HG02763 (cell line): ENCODE data around the gene PRKAG1.

Source experiments
- ATAC-seq: cut with Tn5 transposase; IDR thresholded peaks from one replicate; pipeline ENCODE4 v1.9.1; 2021; ENCODE audit warnings: mild to moderate bottlenecking, moderate library complexity; ENCODE audit not compliant: unreplicated experiment

Gene PRKAG1

DNA sequence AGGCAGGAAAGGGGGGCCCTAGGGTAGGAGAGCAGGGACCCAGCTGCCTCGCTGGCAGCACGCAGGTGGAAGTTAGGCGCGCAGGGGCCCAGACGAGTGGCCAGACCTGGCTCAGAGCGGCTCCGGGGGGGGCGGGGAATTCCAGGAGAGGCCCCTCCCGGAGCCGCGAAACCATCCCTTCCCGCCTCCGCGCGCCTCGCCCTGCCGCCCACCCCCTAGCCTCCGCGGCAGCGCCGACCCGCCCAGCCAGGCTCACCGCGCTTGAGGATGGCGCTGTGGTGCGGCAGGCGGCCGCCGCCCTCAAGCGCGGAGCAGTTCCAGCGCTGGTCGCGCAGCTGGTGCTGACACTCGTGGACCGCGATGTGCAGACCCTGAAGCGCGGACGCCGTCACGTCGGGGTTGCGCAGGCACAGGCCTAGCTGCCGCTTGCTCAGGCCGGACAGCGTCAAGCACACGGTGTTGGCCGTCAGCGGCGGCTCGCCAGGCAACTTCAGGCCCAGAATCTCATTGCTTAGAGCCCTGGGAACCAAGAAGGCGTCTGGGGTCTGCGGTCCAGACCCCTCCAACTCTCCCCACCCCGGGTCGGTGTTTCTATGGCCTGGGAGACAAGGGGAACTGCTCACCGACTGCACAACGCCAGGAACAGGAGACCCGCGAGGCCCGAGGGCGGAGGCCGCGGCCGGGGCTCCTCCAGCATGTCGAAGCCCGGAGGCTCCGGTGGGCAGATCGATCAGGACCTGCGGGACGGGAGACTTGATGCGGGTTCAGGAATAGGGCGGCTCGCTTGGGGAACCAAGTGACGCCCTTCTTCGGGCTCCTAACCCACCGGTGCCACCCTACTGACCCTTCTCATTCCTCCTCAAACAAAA lies 48.5 kb downstream of the PRKAG1 start:
- ATAC-seq = no peak

DNA sequence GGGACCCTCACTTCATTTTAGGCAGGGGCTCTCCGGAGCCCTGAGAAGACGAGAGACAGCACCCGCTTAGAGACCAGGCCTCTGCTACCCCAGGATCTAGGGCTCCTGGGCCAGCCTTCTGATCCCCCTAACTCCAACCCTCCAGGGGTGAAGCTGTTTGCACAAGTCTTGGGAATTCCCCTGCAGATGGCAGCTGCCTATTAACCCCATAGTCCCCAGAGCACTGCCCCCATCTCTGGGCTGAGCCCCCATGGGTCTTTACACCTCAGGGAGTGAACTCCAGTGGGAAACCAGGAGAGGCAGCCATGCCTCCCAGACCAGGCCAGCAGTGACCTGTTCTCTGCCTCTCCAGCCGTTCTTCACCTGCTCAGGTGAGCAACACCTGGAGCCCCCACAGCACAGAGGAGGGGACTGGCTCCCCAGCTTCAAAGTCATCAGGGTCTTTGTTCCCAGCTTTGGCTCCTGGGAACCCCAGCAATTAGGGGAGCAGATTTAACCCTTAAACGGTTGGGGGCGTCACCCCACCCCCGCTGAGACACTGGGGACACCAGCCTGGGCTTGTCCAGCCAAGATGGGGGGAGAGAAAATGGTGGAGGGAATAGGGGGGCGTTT lies 49.3 kb downstream of the PRKAG1 start:
- ATAC-seq = no peak

DNA sequence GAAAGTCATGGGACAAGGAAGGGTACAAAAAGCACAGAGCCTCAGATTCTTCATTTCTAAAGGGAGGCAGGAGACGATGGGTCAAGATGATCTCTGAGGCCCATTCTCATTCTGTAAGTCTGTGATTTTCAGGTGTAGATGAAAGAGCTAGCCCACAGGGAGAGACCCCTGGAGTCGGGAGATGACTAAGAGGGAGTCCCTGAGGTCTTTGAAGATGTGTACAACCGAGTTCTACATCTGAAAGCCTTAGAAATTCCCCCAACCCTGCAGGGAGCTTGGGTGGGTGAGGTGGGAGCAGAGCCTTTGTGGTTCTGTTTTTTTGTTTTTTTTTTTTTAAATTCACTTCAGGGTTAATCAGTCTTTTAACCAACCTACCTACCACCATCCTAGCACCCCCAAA lies 50.1 kb downstream of the PRKAG1 start:
- ATAC-seq = no peak

DNA sequence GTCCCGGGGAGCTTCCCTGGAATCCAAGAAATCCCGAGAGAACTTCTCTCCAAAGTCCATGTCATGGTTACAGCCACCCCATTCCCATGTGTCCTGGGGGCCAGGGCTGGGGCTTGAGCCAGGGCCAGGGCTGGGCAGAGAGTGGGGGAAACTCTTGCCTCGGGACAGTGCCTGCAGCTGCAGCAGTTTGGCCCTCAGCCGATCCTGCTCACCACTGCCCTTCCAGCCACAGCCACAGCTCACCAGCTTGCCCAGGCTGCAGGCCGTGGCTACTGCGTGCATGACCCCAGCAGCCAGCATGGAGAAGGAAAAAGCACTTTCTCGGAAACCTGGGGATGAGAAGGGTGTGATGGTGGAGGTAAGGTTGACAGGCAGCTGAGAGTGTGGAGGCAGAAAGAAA lies 50.6 kb downstream of the PRKAG1 start:
- no peak for ATAC-seq

DNA sequence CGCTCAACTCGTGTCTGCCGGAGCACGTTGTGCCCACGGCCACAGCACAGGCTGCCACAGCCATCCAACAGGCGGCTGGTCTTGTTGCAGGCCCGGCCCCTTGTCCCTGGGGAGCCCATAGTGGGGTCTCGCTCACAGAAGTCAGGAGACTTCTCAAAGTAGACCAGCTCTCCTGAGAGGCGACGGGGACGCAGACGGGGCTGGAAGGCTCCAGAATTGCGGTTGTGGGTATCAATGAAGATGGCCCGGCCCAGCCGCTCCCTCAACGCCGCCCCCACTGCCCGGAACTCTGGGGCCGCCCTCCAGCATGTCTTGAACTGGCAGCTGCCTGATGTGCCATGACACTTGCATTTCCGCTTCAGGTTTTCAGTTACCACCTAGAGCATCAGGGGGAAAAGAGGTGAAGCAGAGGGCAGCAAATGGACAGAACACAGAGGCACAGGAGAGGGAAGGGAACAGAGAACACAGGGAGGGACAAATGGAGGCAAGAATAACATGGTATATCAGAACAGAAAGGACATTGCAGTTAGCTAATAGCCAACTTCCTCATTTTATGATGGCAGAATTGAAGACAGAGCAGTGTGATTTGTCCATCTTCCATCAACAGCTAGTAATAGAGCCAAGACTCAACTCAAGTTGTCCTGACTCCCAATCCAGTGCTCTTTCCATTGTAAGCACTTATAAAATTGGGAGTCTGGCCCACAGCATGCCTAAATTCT lies 52.2 kb downstream of the PRKAG1 start:
- ATAC-seq = no peak

DNA sequence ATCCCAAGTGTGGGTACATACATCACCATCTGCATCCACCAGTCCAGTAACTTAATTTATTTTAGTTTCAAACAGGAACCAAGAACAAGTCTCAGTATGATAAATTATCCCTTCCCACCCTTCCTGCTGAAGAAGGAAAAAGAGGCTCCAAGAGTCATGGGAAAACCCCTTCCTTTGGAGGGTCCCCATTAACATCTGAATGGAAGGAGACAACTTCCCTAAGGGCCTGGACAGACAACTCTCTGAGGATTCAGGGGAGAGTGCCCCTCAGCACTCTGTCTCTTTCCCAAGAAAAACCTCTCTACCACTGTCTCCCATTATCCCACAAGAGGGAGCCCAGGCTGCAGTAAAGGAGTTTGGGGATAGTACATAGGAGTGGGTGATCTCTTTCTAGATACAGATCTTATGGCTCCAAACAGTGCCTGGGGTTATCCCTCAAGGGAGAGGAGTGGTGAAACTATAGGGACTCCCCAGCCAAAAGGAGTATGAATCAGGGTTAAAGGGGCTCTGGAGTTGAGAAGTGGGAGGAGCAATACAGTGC lies 53.2 kb downstream of the PRKAG1 start:
- ATAC-seq = no peak

DNA sequence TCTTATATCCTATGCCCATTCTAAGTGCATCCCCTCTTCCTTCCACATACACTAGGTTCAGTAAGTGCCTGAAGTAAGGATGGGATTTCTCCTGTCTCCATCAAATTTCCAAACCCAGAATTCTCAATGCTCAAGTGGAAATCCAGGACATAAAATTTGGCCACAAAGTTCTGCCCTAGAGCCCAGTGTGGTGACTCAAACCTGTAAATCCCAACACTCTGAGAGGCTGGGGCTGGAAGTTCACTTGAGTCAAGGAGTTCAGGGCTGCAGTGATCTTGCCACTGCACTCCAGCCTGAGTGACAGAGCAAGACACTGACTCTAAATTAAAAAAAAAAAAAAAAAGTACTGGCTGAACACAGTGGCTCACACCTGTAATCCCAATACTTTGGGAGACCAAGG lies 56.8 kb downstream of the PRKAG1 start:
- no peak for ATAC-seq

DNA sequence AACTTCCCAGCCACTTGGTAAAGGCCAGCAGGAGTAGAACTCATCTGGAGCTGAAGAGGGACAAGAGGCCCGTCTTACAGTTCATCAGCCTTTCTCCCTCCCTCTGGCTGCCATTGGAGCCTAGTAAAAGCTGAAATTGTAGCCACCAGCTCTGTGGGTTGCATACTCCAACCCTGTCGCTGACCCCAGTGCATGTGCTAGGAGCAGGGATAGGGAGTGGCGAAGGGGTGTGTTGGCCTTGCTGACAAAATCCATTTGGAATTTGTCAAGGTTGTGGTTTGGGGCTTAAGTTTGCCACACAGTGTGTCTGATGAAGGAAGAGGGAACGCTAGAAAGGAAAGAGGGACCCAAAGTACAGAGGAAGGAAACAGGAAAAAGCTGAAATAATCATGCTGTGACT lies 57.2 kb downstream of the PRKAG1 start:
- ATAC-seq = no peak

DNA sequence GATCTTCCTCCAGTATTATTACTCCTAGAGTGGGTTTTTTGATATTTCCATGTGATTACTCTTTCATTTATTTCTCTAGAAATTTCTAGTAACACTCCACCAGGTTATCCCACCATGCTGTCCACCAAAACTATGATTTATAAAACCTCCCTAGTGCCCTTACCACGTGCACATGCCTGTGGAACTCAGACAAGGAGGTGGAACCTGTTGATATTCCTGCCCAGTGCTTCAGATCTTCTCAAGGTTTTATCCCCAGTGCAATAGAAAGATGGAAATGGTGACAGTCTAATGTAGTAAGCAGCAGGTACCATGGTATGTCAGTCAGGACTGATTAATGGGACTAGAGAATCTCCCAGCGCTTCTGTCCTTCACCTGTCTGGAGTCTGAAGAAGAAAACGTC lies 57.7 kb downstream of the PRKAG1 start:
- ATAC-seq = no peak

DNA sequence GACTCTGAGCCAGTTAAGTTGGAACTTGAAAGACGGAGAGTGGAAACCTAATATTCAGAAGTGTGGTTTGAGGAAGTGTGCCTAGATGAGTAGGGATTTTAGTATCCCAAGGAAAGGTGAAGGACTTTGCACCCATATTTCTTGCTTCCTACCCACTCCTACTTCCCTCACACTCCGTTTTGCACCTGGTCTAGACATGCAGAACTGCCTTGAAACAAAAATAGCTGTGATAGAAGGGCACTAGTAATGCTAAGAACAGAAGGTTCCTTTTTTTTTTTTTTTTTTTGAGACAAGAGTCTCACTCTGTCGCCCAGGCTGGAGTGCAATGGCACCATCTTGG lies 60.6 kb downstream of the PRKAG1 start:
- ATAC-seq = no peak

DNA sequence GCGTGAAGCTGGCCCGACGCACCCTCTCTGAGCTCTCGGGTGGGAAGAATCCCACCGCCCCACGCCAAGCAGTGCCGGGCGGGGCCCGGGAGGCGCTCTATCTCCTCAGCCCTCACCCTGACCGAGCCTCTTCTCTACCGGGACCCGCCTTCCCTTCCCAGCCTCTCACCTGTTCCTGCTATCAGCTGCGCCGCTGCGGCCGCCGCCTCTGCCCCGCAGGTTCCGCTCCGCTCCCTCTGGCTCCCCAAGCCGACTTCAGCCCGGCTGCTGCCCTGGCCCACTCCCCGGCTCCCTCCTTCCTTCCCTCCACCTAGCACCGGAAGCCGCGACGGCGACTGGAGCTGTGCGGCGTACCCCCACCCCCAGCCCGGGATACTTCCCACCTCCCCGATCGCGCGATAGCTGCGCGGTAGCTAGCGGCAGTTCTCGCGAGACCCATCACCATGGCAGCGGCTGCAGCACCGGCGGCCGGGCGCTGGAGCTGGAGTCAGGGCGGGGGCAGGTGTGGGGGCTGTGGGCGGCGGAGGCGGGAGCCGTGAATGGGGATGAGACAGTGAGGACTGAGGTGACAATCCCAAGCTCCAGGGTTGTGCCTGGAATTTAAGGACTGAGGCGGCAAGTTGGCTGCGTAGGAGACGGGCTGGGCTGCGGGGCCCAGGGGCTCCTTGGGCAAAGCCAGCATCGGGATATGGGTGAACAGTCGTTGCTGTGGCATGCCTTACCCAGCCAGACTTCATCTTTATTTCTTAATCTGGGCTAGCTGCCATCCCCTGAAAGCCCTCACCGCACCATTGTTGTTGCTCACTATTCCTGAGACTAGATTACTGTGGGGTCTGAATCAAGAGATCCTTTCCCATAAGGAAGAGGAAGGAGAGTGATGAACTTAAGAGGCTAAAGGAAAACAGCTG lies 61.2 kb downstream of the PRKAG1 start, which contains the start of gene ARF3:
TSS of gene ARF3 (minus strand) at position 347 of the 908 bp plus-strand sequence. CDS start 16,392 bp downstream, outside the sequence.
- peak; percentile 88 for ATAC-seq

DNA sequence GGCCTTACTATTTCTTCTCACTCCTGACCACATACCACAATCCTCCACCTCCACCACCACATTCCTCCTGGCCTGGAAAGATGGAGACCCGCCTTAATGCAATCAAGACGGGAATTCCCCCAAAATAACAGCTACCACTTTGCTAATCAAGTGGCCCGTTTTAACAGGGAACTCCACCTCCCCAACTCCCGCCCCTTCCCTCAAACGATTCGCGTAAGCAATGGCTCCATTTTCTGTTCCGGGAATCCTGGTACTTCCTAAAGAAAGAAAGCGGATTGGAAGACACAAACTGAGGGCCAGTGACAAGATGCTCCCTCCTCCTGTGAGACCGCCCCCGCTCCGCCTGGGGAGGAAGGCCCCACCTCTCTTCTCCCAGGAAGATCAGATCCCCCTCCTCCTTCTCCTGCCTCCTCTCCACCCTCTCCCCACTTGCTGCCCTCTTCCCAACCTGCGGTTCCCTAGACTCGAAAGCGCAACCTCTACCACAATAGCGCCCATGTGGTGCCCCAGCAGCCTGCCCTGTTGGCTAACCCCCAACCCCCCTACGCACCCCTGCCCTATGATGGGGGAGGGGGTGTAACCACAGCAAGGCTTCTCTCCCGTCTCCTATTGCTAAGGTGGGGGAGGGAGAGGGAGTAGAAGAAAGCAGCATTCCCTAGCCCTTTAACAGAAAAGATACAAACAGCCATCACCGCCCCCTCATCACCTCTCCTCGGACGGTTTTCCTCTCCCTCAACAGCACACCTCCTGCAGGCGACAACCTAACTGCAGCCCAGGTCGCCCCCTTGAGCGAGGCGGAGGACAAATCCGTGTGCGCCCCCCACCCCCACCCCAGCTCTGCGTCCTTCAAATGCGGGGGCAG lies 62.1 kb downstream of the PRKAG1 start:
- no peak for ATAC-seq

DNA sequence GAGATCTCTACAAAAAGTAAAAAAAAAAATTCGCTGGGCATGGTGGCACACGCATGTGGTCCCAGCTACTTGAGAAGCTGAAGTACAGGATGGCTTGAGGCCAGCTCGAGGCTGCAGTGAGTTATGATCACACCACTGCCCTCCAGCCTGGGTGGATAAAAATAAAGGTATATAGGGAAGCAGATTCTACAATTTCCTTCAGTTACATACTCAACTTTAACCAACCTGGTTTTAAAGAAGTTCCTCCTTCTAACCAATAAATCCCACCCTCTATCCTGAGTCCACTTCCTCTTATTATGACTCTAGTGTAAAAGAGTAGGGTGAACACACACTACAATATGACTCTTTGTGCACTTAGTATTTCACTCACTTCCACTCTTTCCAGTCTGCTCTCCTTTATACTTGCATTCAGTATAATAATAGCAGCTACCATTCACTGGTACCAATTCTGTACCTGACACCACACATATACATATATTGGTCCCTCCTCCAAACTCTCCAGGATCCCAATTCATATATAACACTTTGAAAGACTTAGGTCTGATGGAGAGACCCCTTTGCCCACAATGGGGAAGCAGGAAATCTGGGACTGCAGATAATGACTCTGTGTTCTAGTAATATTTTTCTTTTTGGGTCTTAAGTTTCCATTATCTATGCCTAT lies 63.6 kb downstream of the PRKAG1 start:
- ATAC-seq = no peak

DNA sequence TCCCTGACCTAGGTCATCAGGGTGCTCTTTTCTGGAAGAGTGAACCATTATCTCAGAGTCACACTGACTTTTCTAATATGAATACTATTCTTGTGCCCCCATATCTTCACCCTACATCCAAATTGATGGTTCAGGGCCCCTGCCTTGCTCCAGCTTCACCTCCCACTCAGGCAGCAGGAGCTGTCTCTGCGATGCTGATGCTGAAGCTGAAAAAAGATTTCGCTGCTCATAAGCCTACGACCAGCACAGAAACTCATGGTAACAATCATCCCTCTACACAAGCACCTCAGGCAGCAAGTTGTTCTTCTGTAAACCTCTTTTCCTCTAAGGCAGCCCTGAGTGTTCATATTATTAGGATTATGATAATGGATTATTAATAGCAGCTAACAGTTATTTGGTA lies 64.5 kb downstream of the PRKAG1 start:
- ATAC-seq = no peak

DNA sequence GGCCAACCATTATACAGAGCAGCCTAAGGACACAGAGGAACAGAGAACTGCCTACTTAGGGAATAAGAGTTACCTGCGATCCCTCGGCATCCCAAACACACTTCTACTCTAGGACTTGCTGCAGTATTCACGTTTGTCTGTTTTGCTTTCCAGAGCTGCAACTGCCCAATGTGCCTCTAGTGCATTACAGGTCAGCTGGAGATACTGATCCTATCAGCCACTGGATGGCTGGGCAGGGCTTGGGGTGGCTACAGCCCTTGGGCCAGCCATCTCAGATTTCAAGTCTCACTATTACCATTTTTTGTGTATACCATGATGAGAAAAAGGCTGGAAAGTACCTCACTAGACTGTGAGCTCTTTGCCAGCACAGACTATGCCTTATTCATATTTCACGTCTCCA lies 65.9 kb downstream of the PRKAG1 start:
- ATAC-seq = no peak
